Gastroesophageal sphincter (tissue), 4 donors: ENCODE results near the gene CFAP251. TPM values are rescaled to one million over a fixed set of nuclear protein-coding genes. Genes with fewer than 3 reads are reported as not detected.

ENCODE experiments used
- ATAC-seq: fragments of 150-250 bp; one replicate; pipeline ENCODE4 v1.9.1; 2016; ENCODE audit warnings: mild to moderate bottlenecking, moderate library complexity
- H3K27ac ChIP-seq, 4 donors: fragments of 200-600 bp; sonication (generic) in 3 of 4; 1 replicate in 3 of 4; 2 replicates in 1 of 4; pipeline ENCODE4 v1.5.1; 2016 to 2019
- H3K27me3 ChIP-seq: fragments of 200-600 bp; sonication (generic); one replicate; pipeline ENCODE4 v1.5.1; 2019
- H3K36me3 ChIP-seq, 2 donors: fragments of 200-600 bp; sonication (generic); one replicate each; pipeline ENCODE4 v1.5.1; 2019; ENCODE audit warnings: control low read depth in 1 of 2
- H3K4me1 ChIP-seq, 3 donors: fragments of 200-600 bp; sonication (generic); 1 replicate in 2 of 3; 2 replicates in 1 of 3; pipeline ENCODE4 v1.5.1; 2016 to 2019; ENCODE audit warnings: control low read depth in 2 of 3
- H3K4me3 ChIP-seq, 2 donors: fragments of 200-600 bp; sonication (generic); one replicate each; pipeline ENCODE4 v1.5.1; 2019; ENCODE audit warnings: mild to moderate bottlenecking in 1 of 2, moderate library complexity in 1 of 2
- H3K9me3 ChIP-seq, 3 donors: fragments of 200-600 bp; sonication (generic); one replicate each; pipeline ENCODE4 v1.5.1; 2017 to 2019; ENCODE audit warnings: control low read depth in 2 of 3
- EP300 ChIP-seq: sonication (generic); formaldehyde crosslinking; IDR thresholded peaks from one replicate; pipeline ENCODE4 v1.6.1; 2017; ENCODE audit warnings: antibody characterized with exemption, mild to moderate bottlenecking
- POLR2A ChIP-seq, 2 donors: fragments of 450-650 bp; IDR thresholded peaks; one replicate each; pipeline ENCODE4 v1.6.1; 2017; ENCODE audit warnings: antibody characterized with exemption in 2 of 2, mild to moderate bottlenecking in 2 of 2, moderate library complexity in 1 of 2
- POLR2AphosphoS5 ChIP-seq: sonication (generic); formaldehyde crosslinking; IDR thresholded peaks from one replicate; pipeline ENCODE4 v1.6.1; 2017; ENCODE audit warnings: antibody characterized with exemption
- WGBS, 2 donors: methylation state at CpG; one replicate each; pipeline ENCODE4 v1.1.5; 2018; ENCODE audit warnings: low coverage in 1 of 2; 5-methylcytosine and 5-hydroxymethylcytosine counted together
- total RNA-seq, 4 donors: library from RNA; depleted of rRNA; stranded (reverse); fragments of >200 nt; gene quantifications; one replicate each; pipeline ENCODE4 v1.1.0, GENCODE V29; 2016
- TF ChIP-seq, protein P1 (sequence below), 4 experiments: fragments of 200-600 bp in 2 of 4; fragments of 450-650 bp in 2 of 4; sonication (generic) in 1 of 4; IDR thresholded peaks; one replicate each; pipeline ENCODE4 v1.5.1; 2017 to 2019; ENCODE audit warnings: antibody characterized with exemption in 4 of 4, mild to moderate bottlenecking in 2 of 4, moderate library complexity in 2 of 4

Gene CFAP251
- total RNA-seq, 4 donors from 2014 or later, result 0.35 to 1.9 (median 1.2) TPM

DNA sequence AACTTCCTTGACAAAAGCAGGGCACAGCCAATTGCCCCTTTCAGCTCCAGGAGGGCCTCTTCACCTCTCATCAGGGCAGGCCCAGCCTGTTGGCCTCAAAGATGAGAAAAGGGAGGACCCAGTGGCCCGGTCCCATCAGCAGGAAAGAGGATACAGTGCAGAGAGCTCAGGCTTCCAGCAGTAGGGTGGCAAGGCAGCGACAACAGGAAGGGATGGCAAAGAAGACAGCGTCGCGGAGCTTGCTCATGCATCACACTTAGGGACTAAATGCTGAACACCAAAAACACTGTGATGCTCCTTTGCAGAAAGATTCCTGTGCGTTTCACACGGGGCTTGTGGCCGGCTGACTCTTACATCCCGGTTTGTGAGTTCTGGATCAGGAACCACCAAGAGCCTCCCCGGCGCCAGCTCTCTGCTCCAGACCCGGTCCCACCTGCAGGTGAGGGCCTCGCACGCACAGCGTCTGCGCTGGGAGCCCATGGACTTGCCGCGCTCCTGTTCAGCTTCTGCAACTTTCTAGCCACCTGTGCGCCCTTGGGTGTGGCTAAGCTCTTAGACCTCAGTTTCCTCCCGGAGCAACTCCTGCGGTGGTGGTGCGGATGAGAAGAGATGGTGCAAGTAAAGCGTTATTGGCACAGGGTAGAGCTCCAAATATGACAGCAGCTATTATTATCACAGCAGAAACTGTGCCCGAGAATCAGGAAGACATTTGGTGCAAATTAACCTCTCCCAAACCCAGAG, 88.0 kb downstream of the CFAP251 start:
- WGBS, 2 donors, result 77 to 86% methylated on average over 5 to 8 of the region's 24 CpGs
- ATAC-seq, result no peak
- TF ChIP-seq EP300, result no peak
- TF ChIP-seq, protein P1, sequence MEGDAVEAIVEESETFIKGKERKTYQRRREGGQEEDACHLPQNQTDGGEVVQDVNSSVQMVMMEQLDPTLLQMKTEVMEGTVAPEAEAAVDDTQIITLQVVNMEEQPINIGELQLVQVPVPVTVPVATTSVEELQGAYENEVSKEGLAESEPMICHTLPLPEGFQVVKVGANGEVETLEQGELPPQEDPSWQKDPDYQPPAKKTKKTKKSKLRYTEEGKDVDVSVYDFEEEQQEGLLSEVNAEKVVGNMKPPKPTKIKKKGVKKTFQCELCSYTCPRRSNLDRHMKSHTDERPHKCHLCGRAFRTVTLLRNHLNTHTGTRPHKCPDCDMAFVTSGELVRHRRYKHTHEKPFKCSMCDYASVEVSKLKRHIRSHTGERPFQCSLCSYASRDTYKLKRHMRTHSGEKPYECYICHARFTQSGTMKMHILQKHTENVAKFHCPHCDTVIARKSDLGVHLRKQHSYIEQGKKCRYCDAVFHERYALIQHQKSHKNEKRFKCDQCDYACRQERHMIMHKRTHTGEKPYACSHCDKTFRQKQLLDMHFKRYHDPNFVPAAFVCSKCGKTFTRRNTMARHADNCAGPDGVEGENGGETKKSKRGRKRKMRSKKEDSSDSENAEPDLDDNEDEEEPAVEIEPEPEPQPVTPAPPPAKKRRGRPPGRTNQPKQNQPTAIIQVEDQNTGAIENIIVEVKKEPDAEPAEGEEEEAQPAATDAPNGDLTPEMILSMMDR (IDR thresholded peaks at IDR 0.05), result no peak

GRCh38 chr12:122009741-122010140, 91.3 kb downstream of the CFAP251 start:
- no peaks in the 10 kb centered on the region for H3K4me1 ChIP-seq
- no peak for ATAC-seq
- no peaks in the 10 kb centered on the region for H3K9me3 ChIP-seq
- no peaks in the 10 kb centered on the region for H3K36me3 ChIP-seq
- TF ChIP-seq EP300 (no peak), POLR2AphosphoS5 (no peak), POLR2A (IDR thresholded peaks at IDR 0.05) (no peak)
- TF ChIP-seq, protein P1 (IDR thresholded peaks at IDR 0.05), result no peak
- H3K4me3 ChIP-seq, result no peak overlapping the region
- H3K27ac ChIP-seq, result no peak overlapping the region
- no peaks in the 10 kb centered on the region for H3K27me3 ChIP-seq
- WGBS, 2 donors, result 50 to 87% methylated on average over 2 to 3 of the region's 9 CpGs

More for the DNA sequence above, 88.0 kb downstream of the CFAP251 start:
- Histone ChIP-seq H3K27ac (no peak overlapping the region), H3K4me1 (peaks cover 0 to 7% (median 0%) of the 10 kb centered on the region in 3 donors), H3K36me3 (no peaks in the 10 kb centered on the region), H3K27me3 (no peaks in the 10 kb centered on the region), H3K4me3 (no peak overlapping the region), H3K9me3 (no peaks in the 10 kb centered on the region)

DNA sequence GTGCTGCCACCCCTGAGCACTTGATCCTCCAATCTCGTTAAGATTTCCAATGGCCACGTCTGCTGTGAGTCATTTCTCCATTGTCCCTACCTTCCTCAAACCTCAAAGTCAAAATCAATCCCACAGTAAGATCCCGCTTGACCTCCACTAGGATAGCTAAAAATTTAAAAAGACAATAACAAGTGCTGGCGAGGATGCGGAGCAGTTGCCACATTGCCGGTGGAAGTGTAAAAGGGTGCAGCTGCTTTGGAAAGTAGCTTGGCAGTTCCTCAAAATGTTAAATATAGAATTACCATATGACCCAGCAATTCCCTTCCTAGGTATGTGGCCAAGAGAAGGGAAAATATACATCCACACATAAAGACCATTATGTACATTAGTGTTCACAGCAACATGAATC, 93.8 kb downstream of the CFAP251 start:
- no peaks in the 10 kb centered on the region for H3K27me3 ChIP-seq
- no peaks in the 10 kb centered on the region for H3K36me3 ChIP-seq
- no peak overlapping the region for H3K27ac ChIP-seq
- H3K4me1 ChIP-seq, result no peaks in the 10 kb centered on the region
- TF ChIP-seq EP300, result no peak
- TF ChIP-seq, protein P1 (IDR thresholded peaks at IDR 0.05), result no peak
- TF ChIP-seq POLR2AphosphoS5, result no peak
- TF ChIP-seq POLR2A (IDR thresholded peaks at IDR 0.05), result no peak
- H3K9me3 ChIP-seq, result no peaks in the 10 kb centered on the region
- no peak overlapping the region for H3K4me3 ChIP-seq
- ATAC-seq, result no peak
- WGBS, 2 donors, result 84 to 86% methylated on average over 6 of the region's 6 CpGs

DNA sequence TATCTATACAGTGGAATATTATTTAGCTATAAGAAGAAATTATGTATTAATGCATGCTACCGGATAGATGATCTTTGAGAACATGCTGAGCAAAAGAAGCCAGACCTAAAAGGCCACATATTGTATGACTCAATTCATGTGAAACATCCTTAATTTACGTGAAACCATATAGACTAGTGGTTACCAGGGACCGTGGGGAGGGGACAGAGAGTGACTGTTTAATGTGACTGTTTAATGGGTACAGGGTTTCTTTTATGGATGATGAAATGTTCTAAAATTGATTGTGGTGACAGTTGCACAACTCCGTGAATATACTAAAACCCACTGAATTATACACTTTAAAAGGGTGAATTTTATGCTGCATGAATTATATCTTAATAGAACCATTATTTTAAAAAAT, 94.7 kb downstream of the CFAP251 start:
- TF ChIP-seq EP300 (no peak), POLR2A (IDR thresholded peaks at IDR 0.05) (no peak), POLR2AphosphoS5 (no peak)
- TF ChIP-seq, protein P1 (IDR thresholded peaks at IDR 0.05), result no peak
- Histone ChIP-seq H3K4me1 (no peaks in the 10 kb centered on the region), H3K27me3 (no peaks in the 10 kb centered on the region), H3K36me3 (no peaks in the 10 kb centered on the region), H3K4me3 (no peak overlapping the region), H3K9me3 (no peaks in the 10 kb centered on the region), H3K27ac (no peak overlapping the region)
- no peak for ATAC-seq
- WGBS, 2 donors, result 88 to 91% methylated on average over 4 of the region's 4 CpGs
